Measurements from ENCODE around the gene MRC2. TPM values are rescaled to one million over a fixed set of nuclear protein-coding genes. Genes with fewer than 3 reads are reported as not detected.

MRC2 gene
- total RNA-seq, 1 donor from 2014 or later: 120 TPM

GRCh38 chr17:62648251-62648955, 20.9 kb downstream of the MRC2 start:
- Mint-ChIP-seq H3K27ac (ENCODE audit: unreplicated experiment) (no peak overlapping the region), H3K27me3 (ENCODE audit: unreplicated experiment) (peaks cover 9% of the 10 kb centered on the region), H3K4me1 (ENCODE audit: unreplicated experiment) (peaks cover 8% of the 10 kb centered on the region), H3K4me3 (ENCODE audit: unreplicated experiment) (no peak overlapping the region), H3K9me3 (ENCODE audit: unreplicated experiment) (no peaks in the 10 kb centered on the region), H3K36me3 (ENCODE audit: low read depth, unreplicated experiment) (no peaks in the 10 kb centered on the region)
- no peak for TF ChIP-seq CTCF (IDR thresholded peaks at IDR 0.05; ENCODE audit: unreplicated experiment)
- DNase-seq (ENCODE audit: low spot score): no peak

GRCh38 chr17:62648956-62649294, 21.5 kb downstream of the MRC2 start:
- Mint-ChIP-seq H3K4me1 (ENCODE audit: unreplicated experiment) (peaks cover 11% of the 10 kb centered on the region), H3K27me3 (ENCODE audit: unreplicated experiment) (peaks cover 9% of the 10 kb centered on the region), H3K9me3 (ENCODE audit: unreplicated experiment) (no peaks in the 10 kb centered on the region), H3K4me3 (ENCODE audit: unreplicated experiment) (no peak overlapping the region), H3K27ac (ENCODE audit: unreplicated experiment) (no peak overlapping the region), H3K36me3 (ENCODE audit: low read depth, unreplicated experiment) (no peaks in the 10 kb centered on the region)
- DNase-seq (ENCODE audit: low spot score): no peak
- TF ChIP-seq CTCF (IDR thresholded peaks at IDR 0.05; ENCODE audit: unreplicated experiment): no peak

- no peak for DNase-seq (ENCODE audit: low spot score)
- no peak for TF ChIP-seq CTCF (IDR thresholded peaks at IDR 0.05; ENCODE audit: unreplicated experiment)
- peaks cover 15% of the 10 kb centered on the region for H3K4me1 Mint-ChIP-seq (ENCODE audit: unreplicated experiment)
- peaks cover 11% of the 10 kb centered on the region for H3K27me3 Mint-ChIP-seq (ENCODE audit: unreplicated experiment)
- no peak overlapping the region for H3K4me3 Mint-ChIP-seq (ENCODE audit: unreplicated experiment)
- no peaks in the 10 kb centered on the region for H3K9me3 Mint-ChIP-seq (ENCODE audit: unreplicated experiment)
- H3K36me3 Mint-ChIP-seq (ENCODE audit: low read depth, unreplicated experiment): peaks cover 3% of the 10 kb centered on the region
- H3K27ac Mint-ChIP-seq (ENCODE audit: unreplicated experiment): no peak overlapping the region
Measured at GRCh38 chr17:62649570-62649969, 22.1 kb downstream of the MRC2 start.

GRCh38 chr17:62650587-62650986, 23.1 kb downstream of the MRC2 start:
- Mint-ChIP-seq H3K4me3 (ENCODE audit: unreplicated experiment) (no peak overlapping the region), H3K27me3 (ENCODE audit: unreplicated experiment) (peaks cover 11% of the 10 kb centered on the region), H3K36me3 (ENCODE audit: low read depth, unreplicated experiment) (peaks cover 3% of the 10 kb centered on the region), H3K4me1 (ENCODE audit: unreplicated experiment) (peaks cover 15% of the 10 kb centered on the region), H3K9me3 (ENCODE audit: unreplicated experiment) (no peaks in the 10 kb centered on the region), H3K27ac (ENCODE audit: unreplicated experiment) (no peak overlapping the region)
- TF ChIP-seq CTCF (IDR thresholded peaks at IDR 0.05; ENCODE audit: unreplicated experiment): no peak
- no peak for DNase-seq (ENCODE audit: low spot score)

- no peaks in the 10 kb centered on the region for H3K9me3 Mint-ChIP-seq (ENCODE audit: unreplicated experiment)
- H3K27ac Mint-ChIP-seq (ENCODE audit: unreplicated experiment): peak overlapping the region; percentile 70
- peaks cover 3% of the 10 kb centered on the region for H3K36me3 Mint-ChIP-seq (ENCODE audit: low read depth, unreplicated experiment)
- peaks cover 21% of the 10 kb centered on the region for H3K4me1 Mint-ChIP-seq (ENCODE audit: unreplicated experiment)
- DNase-seq (ENCODE audit: low spot score): peak; percentile 61
- TF ChIP-seq CTCF (IDR thresholded peaks at IDR 0.05; ENCODE audit: unreplicated experiment): no peak
- peaks cover 9% of the 10 kb centered on the region for H3K27me3 Mint-ChIP-seq (ENCODE audit: unreplicated experiment)
- peak overlapping the region; percentile 84 for H3K4me3 Mint-ChIP-seq (ENCODE audit: unreplicated experiment)
Measured at GRCh38 chr17:62652251-62653001, 25.0 kb downstream of the MRC2 start.
